Measurements from ENCODE around the gene COL24A1. TPM values are rescaled to one million over a fixed set of nuclear protein-coding genes. Genes with fewer than 3 reads are reported as not detected.

Gene COL24A1
- total RNA-seq, 1 experiment from 2014 or later, result 1.1 TPM

GRCh38 chr1:85762804-85763203, 393.8 kb downstream of the COL24A1 start:
- Mint-ChIP-seq H3K27me3 (ENCODE audit: low read depth) (no peaks in the 10 kb centered on the region), H3K4me1 (peaks cover 9% of the 10 kb centered on the region), H3K36me3 (no peaks in the 10 kb centered on the region), H3K4me3 (no peak overlapping the region), H3K9me3 (no peaks in the 10 kb centered on the region), H3K27ac (no peak overlapping the region)
- no peak for DNase-seq (ENCODE audit: low spot score)
- no peak for ATAC-seq
- CTCF ChIA-PET, result interaction anchor here (1.6 kb wide), 1 partner anchor 55 kb away, joined by 3 read pairs; the partner anchor contains the start of gene ZNHIT6
- POLR2A ChIA-PET, result no interaction called here
- TF ChIP-seq ZNF671 (CRISPR knock-in tag; IDR thresholded peaks at IDR 0.05) (no peak), USF1 (CRISPR knock-in tag; IDR thresholded peaks at IDR 0.05) (no peak), NR3C1 (CRISPR knock-in tag; conservative IDR thresholded peaks at IDR 0.05; ENCODE audit: low read depth) (no peak), FOXP4 (CRISPR knock-in tag; IDR thresholded peaks at IDR 0.05) (no peak), ETV6 (CRISPR knock-in tag; IDR thresholded peaks at IDR 0.05) (no peak), E2F5 (CRISPR knock-in tag; IDR thresholded peaks at IDR 0.05) (no peak), ZSCAN18 (CRISPR knock-in tag; IDR thresholded peaks at IDR 0.05) (no peak), FOXJ3 (CRISPR knock-in tag; IDR thresholded peaks at IDR 0.05; ENCODE audit: borderline replicate concordance) (no peak), ZNF317 (CRISPR knock-in tag; IDR thresholded peaks at IDR 0.05; ENCODE audit: borderline replicate concordance, low read depth) (no peak), E2F1 (CRISPR knock-in tag; IDR thresholded peaks at IDR 0.05) (no peak), SOX15 (CRISPR knock-in tag; IDR thresholded peaks at IDR 0.05) (no peak), ESRRA (CRISPR knock-in tag; IDR thresholded peaks at IDR 0.05; ENCODE audit: borderline replicate concordance) (no peak), PRDM15 (CRISPR knock-in tag; IDR thresholded peaks at IDR 0.05) (no peak), RORB (CRISPR knock-in tag; IDR thresholded peaks at IDR 0.05) (no peak)

GRCh38 chr1:85756864-85757263, 399.7 kb downstream of the COL24A1 start:
- peaks cover 9% of the 10 kb centered on the region for H3K4me1 Mint-ChIP-seq
- H3K36me3 Mint-ChIP-seq, result no peaks in the 10 kb centered on the region
- H3K9me3 Mint-ChIP-seq, result peaks cover 13% of the 10 kb centered on the region
- ATAC-seq, result no peak
- DNase-seq (ENCODE audit: low spot score), result no peak
- POLR2A ChIA-PET, result no interaction called here
- CTCF ChIA-PET, result no interaction called here
- no peak overlapping the region for H3K4me3 Mint-ChIP-seq
- no peaks in the 10 kb centered on the region for H3K27me3 Mint-ChIP-seq (ENCODE audit: low read depth)
- H3K27ac Mint-ChIP-seq, result no peak overlapping the region
- TF ChIP-seq NFATC4 (CRISPR knock-in tag; IDR thresholded peaks at IDR 0.05), result no peak
- TF ChIP-seq ZNF317 (CRISPR knock-in tag; IDR thresholded peaks at IDR 0.05; ENCODE audit: borderline replicate concordance, low read depth), result no peak
- TF ChIP-seq NR3C1 (CRISPR knock-in tag; conservative IDR thresholded peaks at IDR 0.05; ENCODE audit: low read depth), result no peak
- TF ChIP-seq ELF4 (CRISPR knock-in tag; IDR thresholded peaks at IDR 0.05; ENCODE audit: low read depth), result no peak
- no peak for TF ChIP-seq TP53 (CRISPR knock-in tag; IDR thresholded peaks at IDR 0.05)
- TF ChIP-seq ERG (CRISPR knock-in tag; IDR thresholded peaks at IDR 0.05), result no peak
- TF ChIP-seq SMAD3 (CRISPR knock-in tag; IDR thresholded peaks at IDR 0.05; ENCODE audit: borderline replicate concordance), result no peak
- no peak for TF ChIP-seq SMAD4 (CRISPR knock-in tag; IDR thresholded peaks at IDR 0.05)
- TF ChIP-seq GRHL2 (CRISPR knock-in tag; IDR thresholded peaks at IDR 0.05; ENCODE audit: insufficient replicate concordance, severe bottlenecking), result no peak
- TF ChIP-seq USF1 (CRISPR knock-in tag; IDR thresholded peaks at IDR 0.05), result no peak
- no peak for TF ChIP-seq CBFB (CRISPR knock-in tag; IDR thresholded peaks at IDR 0.05; ENCODE audit: low read depth)
- TF ChIP-seq RORB (CRISPR knock-in tag; IDR thresholded peaks at IDR 0.05), result no peak
- TF ChIP-seq ZNF219 (CRISPR knock-in tag; IDR thresholded peaks at IDR 0.05; ENCODE audit: borderline replicate concordance), result no peak
